Left ventricle myocardium inferior (tissue), 1 donor: ENCODE data around the gene EPRS1. TPM values are rescaled to one million over a fixed set of nuclear protein-coding genes. Genes with fewer than 3 reads are reported as not detected.

ENCODE experiments used
- DNase-seq: peaks from one replicate; pipeline ENCODE4 v3.0.0-alpha.2; 2020
- H3K27ac ChIP-seq: fragments of 200-600 bp; replicated peaks from 2 replicates; pipeline ENCODE4 v1.8.0; 2021
- H3K27me3 ChIP-seq: fragments of 200-600 bp; 2 replicates; pipeline ENCODE4 v1.8.0; 2021; ENCODE audit warnings: low read depth
- H3K36me3 ChIP-seq: fragments of 200-600 bp; 2 replicates; pipeline ENCODE4 v1.8.0; 2021
- H3K4me1 ChIP-seq: fragments of 200-600 bp; 2 replicates; pipeline ENCODE4 v1.8.0; 2021
- H3K4me3 ChIP-seq: fragments of 200-600 bp; 2 replicates; pipeline ENCODE4 v1.8.0; 2021; ENCODE audit warnings: mild to moderate bottlenecking, moderate library complexity
- H3K9me3 ChIP-seq: fragments of 200-600 bp; replicated peaks from 2 replicates; pipeline ENCODE4 v1.8.0; 2021
- intact Hi-C: fragments of 100-400 bp; cut with micrococcal nuclease; formaldehyde crosslinking; loops from one replicate; pipeline ENCODE4 v1.11.0; 2022
- total RNA-seq: library from RNA; stranded (reverse); fragmentation: NEBNext Ultra II Directional; extraction: Animal tissue kit (Norgen Biotek cat#: 25700); gene quantifications from one replicate; pipeline ENCODE4 v1.2.1, GENCODE V29; 2021
- TF ChIP-seq, protein P1 (sequence below): fragments of 200-600 bp; IDR thresholded peaks from 2 replicates; pipeline ENCODE4 v1.8.0; 2021; ENCODE audit warnings: antibody characterized with exemption, mild to moderate bottlenecking, borderline replicate concordance
- donor health status: DM: no; HTN: yes; CAD: no; lungs with severe emphysema.

The EPRS1 gene
- total RNA-seq, 1 donor from 2014 or later: 56.9 TPM

DNA sequence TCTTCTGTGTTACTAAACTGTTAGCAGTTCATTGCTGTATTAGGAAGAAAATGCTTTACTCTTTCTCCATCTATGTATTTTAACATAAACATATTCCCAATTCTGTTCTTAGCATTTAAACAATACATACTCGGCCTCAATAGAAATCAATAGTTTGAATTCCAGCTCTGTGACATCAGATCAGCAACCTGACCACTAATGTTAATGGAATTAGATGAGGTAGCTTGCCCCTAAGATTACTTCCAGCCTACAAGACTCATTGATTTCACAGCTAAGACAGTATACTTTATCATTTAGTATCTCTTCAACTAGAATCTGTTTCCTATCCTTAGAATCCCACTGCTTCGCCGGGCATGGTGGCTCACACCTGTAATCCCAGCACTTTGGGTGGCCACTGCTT is 38.9 kb downstream of the EPRS1 start:
- Histone ChIP-seq H3K27ac (no peak overlapping the region), H3K36me3 (peaks cover 91% of the 10 kb centered on the region), H3K4me1 (no peaks in the 10 kb centered on the region), H3K27me3 (no peaks in the 10 kb centered on the region), H3K9me3 (no peaks in the 10 kb centered on the region), H3K4me3 (no peak overlapping the region)
- TF ChIP-seq, protein P1, sequence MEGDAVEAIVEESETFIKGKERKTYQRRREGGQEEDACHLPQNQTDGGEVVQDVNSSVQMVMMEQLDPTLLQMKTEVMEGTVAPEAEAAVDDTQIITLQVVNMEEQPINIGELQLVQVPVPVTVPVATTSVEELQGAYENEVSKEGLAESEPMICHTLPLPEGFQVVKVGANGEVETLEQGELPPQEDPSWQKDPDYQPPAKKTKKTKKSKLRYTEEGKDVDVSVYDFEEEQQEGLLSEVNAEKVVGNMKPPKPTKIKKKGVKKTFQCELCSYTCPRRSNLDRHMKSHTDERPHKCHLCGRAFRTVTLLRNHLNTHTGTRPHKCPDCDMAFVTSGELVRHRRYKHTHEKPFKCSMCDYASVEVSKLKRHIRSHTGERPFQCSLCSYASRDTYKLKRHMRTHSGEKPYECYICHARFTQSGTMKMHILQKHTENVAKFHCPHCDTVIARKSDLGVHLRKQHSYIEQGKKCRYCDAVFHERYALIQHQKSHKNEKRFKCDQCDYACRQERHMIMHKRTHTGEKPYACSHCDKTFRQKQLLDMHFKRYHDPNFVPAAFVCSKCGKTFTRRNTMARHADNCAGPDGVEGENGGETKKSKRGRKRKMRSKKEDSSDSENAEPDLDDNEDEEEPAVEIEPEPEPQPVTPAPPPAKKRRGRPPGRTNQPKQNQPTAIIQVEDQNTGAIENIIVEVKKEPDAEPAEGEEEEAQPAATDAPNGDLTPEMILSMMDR: no peak
- no peak for DNase-seq
- intact Hi-C loops: no loop called here

DNA sequence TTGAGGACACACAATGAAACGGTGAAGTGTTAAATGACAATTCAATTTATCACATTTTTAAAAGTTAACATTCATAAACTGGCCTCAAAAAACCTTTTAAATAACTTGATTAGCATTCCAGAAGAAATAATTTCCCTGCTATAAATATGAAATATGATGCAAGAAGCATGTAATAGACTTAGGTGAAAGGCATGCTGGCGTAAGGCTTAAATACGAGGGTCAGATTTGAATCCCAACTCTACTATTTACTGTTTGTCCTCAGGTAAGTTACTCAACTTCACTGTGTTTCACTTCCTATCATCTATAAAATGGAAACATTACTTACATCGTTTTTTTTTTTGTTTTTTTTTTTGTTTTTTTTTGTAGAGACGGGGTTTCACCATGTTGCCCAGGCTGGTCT is 40.8 kb downstream of the EPRS1 start:
- no peak for DNase-seq
- TF ChIP-seq, protein P1: no peak
- Histone ChIP-seq H3K4me1 (no peaks in the 10 kb centered on the region), H3K27me3 (no peaks in the 10 kb centered on the region), H3K9me3 (no peaks in the 10 kb centered on the region), H3K36me3 (peaks cover 97% of the 10 kb centered on the region), H3K4me3 (no peak overlapping the region), H3K27ac (no peak overlapping the region)
- intact Hi-C loops: no loop called here

DNA sequence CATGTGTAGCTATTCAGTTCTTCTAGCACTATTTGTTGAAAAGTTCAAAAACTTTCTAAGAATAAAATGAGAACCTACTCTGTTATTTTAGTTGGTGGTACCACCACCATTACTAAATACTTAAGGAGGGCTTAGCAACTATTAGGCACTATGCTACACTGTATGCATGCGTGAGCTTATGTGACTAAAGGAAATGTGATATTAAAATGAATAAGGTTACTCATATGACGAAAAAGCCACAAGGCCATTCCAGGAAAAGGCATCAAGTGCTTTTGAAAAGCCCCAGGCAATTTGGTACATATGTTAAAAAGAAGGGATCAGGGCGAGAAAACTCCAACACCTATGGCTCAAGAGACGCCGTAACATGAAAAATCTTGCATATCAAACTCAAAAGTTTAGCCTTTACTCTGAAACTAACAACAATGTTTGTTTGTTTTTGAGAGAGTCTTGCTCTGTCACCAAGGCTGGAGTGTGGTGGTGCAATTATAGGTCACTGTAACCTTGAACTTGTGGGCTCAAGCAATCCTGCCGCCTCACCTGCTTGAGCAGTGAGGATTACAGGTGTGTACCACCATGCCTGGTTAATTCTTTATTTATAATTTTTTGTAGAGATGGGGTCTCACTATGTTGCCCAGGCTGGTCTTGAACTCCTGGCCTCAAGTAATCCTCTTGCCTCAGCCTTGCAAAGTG is 42.5 kb downstream of the EPRS1 start:
- TF ChIP-seq, protein P1: no peak
- Histone ChIP-seq H3K27ac (no peak overlapping the region), H3K36me3 (peaks cover 97% of the 10 kb centered on the region), H3K4me1 (no peaks in the 10 kb centered on the region), H3K4me3 (no peak overlapping the region), H3K27me3 (no peaks in the 10 kb centered on the region), H3K9me3 (no peaks in the 10 kb centered on the region)
- DNase-seq: no peak
- intact Hi-C loops: no loop called here

DNA sequence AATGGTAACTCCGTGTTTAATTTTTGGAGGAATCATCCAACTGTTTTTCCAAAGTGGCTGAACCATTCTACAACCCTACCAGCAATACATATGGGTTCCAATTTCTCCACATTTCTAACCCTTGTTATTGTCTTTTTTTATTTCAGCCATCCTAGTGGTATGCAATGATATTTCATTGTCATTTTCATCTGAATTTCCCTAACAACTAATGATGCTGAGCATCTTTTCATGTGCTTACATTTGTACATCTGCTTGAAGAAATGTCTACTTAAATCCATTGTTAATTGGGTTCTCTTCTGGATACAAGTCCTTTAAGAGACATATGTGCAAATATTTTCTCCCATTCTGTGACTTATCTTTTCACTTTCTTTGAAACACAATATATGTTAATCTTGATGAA is 43.3 kb downstream of the EPRS1 start:
- H3K4me3 ChIP-seq: no peak overlapping the region
- H3K27me3 ChIP-seq: no peaks in the 10 kb centered on the region
- H3K9me3 ChIP-seq: no peaks in the 10 kb centered on the region
- peaks cover 93% of the 10 kb centered on the region for H3K36me3 ChIP-seq
- TF ChIP-seq, protein P1: no peak
- no peak overlapping the region for H3K27ac ChIP-seq
- H3K4me1 ChIP-seq: no peaks in the 10 kb centered on the region
- intact Hi-C loops: no loop called here
- no peak for DNase-seq

DNA sequence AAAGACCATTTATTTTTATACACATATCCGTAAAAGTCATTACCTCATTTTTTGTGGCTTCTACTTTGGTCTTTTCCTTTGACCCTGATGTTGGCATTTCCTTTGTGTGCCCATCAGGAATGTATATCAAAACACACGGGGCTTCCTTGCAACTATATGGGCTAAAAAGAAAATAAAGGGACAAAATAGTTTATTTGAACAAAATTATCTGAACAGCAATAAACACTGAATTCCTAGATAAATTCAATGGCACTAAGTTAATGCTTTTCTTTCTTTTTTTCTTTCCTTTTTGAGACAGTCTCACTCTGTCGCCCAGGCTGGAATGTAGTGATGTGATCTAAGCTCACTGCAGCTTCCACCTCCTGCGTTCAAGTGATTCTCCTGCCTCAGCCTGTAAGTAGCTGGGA is 45.2 kb downstream of the EPRS1 start:
- H3K27me3 ChIP-seq: no peaks in the 10 kb centered on the region
- peaks cover 87% of the 10 kb centered on the region for H3K36me3 ChIP-seq
- intact Hi-C loops: no loop called here
- no peaks in the 10 kb centered on the region for H3K9me3 ChIP-seq
- no peak overlapping the region for H3K4me3 ChIP-seq
- TF ChIP-seq, protein P1: no peak
- no peaks in the 10 kb centered on the region for H3K4me1 ChIP-seq
- H3K27ac ChIP-seq: no peak overlapping the region
- no peak for DNase-seq

DNA sequence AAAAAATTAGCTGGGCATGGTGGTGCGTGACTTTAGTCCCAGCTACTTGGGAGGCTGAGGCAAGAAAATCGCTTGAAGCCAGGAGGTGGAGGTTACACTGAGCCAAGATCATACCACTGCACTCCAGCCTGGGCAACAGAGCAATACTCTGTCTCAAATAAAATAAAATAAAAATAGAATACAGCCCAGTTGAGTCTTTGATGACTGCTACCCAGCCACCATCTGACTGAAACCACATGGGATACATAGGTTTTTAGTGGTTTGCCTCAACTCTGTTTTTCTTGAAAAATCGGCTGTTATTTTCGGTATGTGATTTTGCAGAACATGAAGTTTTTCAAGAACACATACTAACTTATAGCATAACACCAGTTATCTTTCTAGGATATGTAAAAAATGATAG is 46.5 kb downstream of the EPRS1 start:
- intact Hi-C loops: no loop called here
- no peak overlapping the region for H3K27ac ChIP-seq
- H3K4me3 ChIP-seq: no peak overlapping the region
- H3K4me1 ChIP-seq: no peaks in the 10 kb centered on the region
- DNase-seq: no peak
- TF ChIP-seq, protein P1: no peak
- H3K9me3 ChIP-seq: no peaks in the 10 kb centered on the region
- no peaks in the 10 kb centered on the region for H3K27me3 ChIP-seq
- peaks cover 88% of the 10 kb centered on the region for H3K36me3 ChIP-seq
